GM19395 (cell line): ENCODE data around the gene WDR86.

ENCODE experiments used
- ATAC-seq: cut with Tn5 transposase; IDR thresholded peaks from one replicate; pipeline ENCODE4 v1.9.1; 2021; ENCODE audit warnings: mild to moderate bottlenecking, moderate library complexity; ENCODE audit not compliant: unreplicated experiment

WDR86 gene, protein sequence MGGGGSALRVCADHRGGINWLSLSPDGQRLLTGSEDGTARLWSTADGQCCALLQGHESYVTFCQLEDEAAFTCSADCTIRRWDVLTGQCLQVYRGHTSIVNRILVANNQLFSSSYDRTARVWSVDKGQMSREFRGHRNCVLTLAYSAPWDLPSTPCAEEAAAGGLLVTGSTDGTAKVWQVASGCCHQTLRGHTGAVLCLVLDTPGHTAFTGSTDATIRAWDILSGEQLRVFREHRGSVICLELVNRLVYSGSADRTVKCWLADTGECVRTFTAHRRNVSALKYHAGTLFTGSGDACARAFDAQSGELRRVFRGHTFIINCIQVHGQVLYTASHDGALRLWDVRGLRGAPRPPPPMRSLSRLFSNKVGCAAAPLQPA

DNA sequence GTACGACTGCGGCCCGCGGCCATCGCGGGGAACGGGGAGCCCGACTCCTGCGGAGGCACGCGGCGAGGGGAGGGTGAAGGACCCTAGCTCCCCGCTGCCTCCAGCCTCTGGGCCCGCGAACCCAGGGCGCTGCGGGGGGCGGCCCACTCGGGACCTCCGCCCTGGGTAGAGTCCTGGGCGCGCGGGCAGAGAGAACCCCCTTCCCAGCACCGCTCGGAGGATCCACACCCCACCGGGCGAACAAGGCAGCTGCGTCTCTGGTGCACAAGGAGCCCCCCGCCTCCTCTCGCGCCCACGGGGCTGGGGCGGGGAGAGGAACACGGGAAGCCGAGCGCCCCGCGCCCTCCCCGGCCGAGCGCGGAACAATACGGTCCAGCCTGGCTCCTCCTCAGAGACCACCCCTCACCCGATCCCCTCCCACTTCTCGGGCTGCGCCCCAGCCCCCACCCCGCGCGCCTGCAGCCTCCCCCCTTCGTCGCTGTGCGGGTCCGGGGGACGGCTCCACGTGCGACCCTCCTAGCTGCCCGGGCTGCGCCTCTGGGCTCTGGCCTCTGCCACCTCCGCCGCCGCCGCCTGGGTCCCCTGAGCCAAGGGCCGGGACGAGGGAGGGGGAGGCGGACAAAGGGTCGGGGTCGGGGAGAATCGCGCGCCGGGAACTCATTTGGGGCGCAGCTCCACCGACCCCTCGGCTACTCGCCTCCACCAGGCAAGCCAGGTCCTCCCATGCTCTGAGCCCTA, at the start of gene WDR86:
Gene WDR86 (minus strand): TSS at position 372 of the 738 bp plus-strand sequence. CDS start 449 bp downstream, outside the sequence.
- no peak for ATAC-seq

DNA sequence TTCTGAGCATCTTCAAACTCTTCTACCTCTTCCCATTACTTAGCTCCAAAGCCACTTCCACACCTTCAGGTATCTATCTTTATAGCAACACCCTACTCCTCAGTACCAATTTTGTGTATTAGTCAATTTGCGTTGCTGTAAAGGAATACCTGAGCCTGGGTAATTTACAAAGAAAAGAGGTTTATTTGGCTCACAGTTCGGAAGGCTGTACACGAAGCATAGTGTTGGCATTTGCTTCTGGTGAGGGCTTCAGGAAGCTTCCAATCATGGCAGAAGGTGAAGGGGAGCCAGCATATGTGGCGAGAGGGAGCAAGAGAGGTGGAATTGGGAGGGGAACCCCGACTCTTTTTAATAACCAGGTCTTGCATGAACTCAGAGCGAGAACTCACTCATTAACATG, 47.7 kb upstream of the WDR86 start:
- ATAC-seq, result no peak

DNA sequence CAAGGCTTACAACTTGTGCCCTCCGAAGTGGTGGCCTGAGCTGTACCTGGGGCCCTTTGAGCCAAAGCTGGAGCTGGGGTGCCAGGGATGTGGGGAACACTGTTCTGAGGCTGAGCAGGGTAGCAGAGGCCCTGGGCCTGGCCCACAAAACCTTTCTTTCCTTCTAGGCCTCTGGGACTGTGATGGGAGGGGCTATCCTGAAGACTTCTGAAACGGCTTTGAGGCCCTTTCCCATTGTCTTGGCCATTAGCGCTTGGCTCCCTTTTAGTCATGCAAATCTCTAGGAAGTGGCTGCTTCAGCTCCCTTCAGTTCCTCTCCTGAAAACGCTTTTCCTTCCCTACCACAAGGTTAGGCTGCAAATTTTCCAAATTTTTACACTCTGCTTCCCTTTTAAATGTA, 46.9 kb upstream of the WDR86 start:
- ATAC-seq, result no peak

DNA sequence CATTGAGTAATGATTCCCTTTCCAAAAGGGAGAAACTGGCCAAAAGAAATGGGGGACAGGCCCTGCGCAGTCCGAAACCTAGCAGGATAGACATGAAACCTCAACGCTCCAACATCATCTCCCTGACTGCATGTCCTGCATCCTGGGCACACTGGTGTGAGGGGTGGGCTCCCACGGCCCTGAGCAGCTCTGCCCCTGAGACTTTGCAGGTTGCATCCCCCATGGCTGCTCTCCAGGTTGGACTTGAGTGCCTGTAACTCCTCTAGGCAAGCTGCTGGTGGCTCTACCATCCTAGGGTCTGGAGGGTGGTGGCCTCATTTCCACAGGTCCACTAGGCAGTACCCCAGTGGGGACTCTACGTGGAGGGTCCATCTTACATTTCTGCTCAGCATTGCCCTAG, 46.4 kb upstream of the WDR86 start:
- ATAC-seq, result no peak

DNA sequence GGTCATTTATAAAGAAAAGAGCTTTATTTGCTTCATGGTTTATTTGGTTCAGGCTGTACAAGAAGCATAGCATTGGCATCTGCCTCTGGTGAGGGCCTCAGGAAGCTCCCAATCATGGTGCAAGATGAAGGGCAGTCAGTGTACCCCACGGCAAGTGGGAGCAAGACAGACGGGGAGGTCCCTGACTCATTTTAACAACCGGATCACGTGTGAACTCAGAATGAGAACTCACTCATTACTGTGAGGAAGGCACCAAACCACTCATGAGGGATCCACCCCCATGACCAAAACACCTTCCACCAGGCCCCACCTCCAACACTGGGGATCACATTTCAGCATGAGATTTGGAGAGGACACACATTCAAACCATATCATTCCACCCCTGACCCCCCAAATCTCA, 45.9 kb upstream of the WDR86 start:
- ATAC-seq, result no peak

DNA sequence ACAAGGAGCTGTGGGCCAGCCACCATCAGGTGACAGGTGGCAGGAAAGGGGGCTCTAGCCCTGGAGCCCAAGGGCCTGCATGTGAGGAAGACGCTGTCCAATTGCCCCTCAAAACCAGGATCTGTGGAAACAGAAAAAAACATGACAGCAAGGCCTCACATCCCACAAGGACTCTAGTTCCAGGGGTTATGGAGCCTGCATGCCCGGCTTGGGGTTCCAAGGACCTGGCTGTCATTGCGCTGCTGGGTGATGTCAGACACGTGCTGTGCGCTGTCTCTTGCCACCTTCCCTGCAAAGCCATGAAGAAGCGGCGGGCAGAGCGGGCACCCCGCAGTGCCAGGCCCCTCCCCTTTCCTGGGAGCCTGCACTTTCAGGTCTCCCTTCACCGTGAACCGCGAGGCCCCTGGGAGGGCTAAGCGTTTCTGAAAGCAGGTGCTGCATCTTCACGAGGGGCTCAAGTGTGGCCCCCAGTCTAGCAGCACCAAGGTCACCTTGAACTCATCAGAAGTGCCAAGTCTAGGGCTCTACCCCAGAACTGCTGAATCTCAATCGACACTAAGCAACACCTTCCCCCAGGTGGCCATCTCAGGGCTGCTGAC, 45.2 kb upstream of the WDR86 start:
- ATAC-seq, result no peak

DNA sequence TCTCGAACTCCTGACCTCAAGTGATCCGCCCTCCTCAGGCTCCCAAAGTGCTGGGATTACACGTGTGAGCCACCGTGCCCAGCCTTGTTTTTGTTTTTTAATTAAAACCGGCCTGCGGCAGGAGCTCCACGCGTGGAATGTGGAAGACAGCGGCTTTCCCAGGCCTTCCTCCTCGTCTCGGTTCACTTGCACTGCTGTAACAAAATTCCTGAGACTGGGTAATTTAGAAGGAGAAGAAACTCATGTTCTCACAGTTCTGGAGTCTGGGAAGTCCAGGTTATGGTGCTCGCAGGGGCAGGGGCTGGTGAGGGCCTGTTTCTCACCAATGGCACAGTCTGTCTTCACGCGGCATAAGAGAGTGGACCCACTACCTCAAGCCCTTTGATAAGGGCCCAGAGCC, 44.5 kb upstream of the WDR86 start:
- no peak for ATAC-seq

DNA sequence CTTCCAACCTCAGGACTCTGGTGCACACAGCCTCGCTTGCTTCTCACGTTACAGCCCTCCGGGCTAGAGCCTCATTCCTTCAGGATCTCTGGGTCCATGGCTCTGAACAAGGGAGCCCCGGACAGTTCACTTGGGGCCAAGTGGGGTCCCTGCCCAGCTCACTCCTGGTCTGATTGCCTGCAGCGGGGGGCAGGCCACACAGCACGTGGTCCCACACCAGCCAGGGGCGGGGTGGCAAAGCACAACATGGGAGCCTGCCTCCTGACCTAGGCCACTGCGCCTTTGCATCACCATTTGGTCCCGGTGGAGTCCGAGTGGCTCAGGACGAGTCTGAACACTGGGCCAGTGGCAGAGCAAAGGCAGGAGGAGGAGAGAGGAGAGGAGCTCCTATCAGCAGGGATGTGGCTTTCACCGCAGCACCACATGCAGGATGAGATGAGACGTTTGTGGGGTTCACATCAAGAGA, 43.5 kb upstream of the WDR86 start:
- ATAC-seq, result no peak

DNA sequence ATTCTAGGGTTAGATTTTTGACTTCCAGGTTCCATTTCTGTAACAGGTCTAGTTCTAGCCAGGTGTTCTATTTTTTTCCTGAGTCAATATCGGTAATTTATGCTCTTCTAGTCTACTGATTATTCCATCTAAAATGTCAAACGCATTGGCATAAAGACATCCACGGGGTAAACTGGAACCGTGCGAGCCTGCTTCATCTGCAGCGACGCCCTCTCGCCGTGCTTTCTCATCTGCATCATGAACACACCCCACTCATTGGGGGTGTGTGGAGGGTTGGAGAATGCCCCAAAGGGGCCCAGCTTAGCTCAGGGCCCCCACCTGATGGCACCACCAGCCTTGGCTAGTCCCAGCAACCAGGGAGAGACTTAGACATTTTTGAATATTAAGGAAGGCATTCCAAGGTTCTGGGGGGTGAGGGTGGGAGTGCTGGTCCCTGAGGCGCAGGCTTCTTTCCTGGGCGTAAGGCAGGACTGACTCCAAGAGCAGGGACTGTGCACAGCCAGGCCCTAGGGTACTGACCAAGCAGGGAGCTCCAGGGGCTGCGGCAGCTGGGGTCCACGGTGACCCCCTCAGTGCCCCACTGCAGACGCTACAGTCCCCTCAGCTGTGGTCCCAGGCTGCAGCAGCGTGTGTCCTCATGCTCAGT, 43.0 kb upstream of the WDR86 start:
- ATAC-seq, result no peak

DNA sequence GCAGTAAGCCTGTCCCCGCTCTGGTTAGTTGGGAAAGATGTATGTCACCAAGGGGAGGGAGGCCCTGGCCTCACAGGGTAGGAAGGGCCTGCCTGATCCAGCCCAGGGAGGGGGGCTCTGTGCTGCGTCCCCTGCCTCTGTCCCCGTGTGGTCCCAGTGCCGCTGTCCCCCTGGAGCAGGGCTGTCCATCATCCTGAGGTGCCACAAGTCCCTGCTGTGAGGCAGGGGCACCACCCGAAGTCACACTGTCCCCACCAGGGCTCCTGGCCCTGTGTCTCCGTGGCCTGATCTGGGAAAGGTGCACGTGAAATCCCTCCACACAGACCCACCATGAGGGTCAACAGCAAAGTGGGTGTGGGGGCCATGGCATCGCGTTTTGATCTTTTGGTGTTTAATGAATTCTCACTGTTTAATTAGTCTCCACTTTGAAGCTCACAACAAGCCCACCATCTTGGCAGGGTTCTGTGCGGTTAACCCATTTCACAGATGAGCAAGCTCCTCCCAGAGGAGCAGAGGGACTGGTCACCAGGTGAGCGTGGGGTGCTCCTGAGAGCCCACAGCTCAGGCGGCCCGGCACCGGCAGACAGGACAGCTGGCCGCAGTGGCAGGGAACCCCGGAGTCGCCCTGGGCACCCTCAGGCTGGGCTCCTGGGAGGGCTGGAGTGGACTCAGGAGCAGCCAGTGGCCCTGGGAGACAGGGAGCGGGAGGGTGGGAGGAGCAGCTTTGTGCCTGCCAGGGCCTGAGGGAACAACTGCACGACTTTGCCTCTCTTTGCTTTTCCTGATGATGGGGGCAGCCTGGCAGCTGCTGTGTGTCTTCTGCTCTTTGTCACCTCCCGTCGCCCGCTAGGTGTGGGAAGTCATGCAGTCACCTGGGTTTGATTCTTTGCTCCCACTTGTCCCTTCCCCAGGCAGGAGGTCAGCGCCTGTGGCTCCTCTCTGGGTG, 42.1 kb upstream of the WDR86 start:
- ATAC-seq, result no peak

DNA sequence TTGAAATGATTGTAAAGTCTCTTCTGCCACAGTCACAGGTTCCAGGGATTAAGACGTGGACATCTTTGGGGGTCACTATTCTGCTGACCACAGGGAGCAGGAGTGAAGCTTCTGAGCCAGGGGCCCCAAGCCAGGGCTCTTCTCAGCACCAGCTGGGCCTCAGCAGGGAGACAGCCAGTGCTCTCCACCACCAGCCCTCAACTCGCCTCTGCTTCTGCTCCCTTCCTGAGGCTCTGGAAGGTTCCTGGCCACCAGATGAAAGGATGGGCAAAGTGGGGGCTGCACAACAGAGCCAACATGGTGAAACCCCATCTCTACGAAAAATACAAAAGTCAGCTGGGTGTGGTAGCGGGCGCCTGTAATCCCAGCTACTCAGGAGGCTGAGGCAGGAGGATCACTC, 41.3 kb upstream of the WDR86 start:
- no peak for ATAC-seq

DNA sequence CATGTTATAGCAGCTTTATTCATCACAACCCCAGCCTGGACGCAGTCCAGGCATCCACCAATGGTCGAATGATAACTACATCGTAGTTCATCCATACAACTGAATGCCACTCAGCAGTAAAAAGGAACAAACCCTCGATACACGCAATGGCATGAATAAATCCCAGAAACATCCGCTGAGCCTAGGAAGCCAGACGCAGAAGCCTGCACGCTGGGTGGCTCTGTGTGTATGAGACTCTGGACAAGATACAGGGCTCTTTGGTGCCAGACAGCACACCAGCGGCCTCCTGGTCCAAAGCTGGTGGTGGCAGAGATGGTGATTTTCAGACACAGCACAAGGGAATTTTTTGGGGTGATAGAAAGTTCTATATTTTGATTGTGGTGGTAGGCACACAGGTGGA, 40.2 kb upstream of the WDR86 start:
- ATAC-seq, result no peak

DNA sequence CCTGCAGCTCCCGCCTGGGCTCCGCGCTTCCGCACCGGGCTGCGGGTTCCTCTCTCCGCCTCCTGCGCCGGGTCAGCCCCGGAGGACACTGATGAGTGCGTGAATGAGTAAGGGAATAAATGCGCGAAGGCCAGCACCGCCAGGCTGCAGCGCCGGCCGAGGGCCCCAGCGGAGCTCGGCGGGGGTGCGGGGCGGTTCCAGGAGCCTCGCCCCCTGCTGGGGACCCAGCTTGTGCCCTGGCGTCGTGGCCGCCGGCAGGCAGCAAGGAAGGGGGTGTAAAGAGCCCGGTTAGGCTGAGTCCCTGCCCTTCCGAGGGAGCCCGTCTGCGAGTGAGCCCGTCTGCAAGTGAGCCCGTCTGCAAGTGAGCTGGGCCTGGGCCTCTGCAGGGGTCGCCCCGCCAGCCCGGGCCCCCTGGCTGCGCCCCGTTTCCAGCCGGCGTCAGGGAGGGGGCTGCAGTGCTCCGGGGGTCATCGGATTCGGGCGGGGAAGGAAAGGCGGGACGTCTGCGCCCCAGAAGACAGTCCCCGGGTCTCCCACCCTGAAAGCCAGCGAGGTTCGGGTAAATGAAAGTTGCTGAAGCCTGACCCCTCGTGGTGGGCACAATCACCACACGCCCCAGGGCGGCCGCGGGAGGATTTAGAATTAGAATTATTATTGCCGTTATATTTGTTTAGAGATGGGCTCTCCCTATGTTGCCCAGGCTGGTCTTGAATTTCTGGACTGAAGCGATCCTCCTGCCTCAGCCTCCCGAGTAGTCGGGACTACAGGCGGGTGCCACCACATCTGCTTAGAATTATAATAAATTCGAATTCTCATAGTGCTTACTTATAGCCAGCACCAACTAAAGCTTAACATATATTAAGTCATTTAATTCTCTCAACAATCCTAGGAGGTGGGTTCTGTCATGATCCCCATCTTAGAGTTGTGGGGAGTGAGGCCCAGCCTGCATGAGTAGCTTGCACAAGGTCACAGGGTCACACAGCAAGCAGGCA, 38.7 kb upstream of the WDR86 start:
- ATAC-seq, result peak; percentile 86

DNA sequence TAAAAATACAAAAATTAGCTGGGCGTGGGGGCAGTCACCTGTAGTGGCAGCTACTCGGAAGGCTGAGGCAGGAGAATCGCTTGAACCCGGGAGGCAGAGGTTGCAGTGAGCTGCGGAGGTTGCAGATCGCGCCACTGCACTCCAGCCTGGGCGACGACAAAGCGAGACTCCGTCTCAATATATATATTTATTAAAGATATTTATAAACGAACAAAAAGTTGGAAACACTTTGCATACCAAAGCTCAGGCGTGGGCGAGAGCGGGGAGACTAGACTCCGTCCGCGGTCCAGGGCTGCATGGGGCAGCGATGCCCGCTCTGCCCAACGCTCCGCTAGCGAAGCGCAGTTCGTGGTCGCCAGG, 38.0 kb upstream of the WDR86 start:
- no peak for ATAC-seq

DNA sequence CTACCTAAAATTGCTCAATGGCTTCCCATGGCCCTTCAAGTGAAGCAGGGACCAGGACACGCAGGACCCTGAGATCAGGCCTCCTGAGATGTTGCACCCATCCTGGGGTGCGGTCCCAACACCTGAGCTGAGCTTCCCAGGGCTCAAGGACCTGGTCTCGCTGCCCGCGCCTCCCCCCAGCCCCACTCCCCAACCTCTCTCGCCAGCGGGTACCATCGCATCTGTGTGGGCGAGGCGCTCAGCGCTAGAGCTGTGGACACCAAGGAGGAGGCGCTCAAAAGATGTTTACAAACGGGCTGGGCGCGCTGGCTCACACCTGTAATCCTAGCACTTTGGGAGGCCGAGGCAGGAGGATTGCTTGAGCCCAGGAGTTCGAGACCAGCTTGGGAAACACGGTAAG, 37.5 kb upstream of the WDR86 start:
- ATAC-seq, result no peak

DNA sequence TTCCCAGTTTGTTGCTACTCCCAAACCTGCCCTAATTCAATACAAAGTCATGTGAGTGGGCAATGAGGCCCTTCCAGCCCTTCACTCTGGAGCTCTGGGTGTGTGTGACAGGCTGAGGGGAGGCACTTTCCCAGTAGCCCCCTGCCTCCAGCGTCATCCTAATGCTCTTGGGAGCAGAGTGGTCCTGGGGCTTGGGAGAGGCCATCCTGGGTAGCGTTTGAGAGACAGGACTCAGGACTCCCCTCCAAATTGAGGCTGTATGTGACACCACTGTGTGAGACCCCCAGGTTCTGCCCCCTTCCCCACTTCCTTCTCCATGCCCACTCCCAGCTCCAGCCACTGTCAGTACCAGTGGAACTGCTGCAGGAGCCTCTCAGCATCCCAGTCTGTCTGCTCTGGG, 36.6 kb upstream of the WDR86 start:
- ATAC-seq, result no peak

DNA sequence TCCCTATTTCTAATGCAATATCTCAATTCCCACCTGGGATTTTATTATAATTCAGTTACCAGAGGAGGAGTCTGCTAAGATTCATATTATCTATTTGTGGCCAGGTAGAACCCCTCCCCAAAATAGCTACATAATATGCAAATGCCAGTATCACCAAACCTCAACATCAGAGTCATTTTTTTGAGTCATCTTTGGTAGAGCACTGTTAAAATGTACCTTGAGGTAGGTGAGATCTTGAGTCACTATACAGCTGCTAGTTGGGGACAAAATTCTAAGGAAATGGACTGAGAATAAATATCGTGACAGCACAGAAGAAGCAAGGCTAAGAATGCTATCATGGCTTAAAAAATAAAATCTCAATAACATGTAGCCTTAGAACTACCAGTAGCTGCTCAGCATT, 34.8 kb upstream of the WDR86 start:
- no peak for ATAC-seq

DNA sequence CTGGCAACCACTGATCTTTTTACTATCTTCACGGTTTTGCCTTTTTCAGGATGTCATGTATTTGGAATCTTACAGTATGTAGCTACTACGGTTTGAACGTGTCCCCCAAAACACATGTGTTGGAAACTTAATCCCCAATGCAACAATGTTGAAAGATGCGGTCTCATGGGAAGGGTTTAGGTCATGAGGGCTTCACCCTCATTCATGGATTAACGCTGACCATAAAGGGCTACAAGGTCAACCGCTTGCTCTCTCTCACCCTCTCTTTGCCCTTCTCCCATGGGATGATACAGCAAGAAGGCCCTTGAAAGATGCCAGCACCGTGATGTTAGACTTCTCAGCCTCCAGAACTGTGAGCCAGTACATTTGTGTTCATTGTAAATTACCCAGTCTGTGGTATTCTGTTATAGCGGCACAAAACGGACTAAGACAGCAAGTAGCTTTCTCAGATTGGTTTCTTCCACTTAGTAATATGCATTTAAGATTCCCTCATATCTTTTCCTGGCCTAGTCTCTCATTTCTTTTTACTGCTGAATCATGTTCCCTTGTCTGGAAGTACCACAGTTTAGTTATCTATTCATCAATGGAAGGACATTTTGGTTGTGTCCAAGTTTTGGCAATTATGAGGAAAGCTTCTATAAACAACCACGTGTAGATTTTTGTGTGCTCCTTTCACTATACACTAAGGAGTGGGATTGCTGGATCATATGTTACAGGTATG, 33.1 kb upstream of the WDR86 start:
- ATAC-seq, result no peak
